K562 treated with DMSO at 1 percent for 4 hours (cell line): Measurements from ENCODE around the gene SLC16A6. TPM values are rescaled to one million over a fixed set of nuclear protein-coding genes. Genes with fewer than 3 reads are reported as not detected.

ENCODE experiments used
- total RNA-seq: library from RNA; unstranded; fragments of 300-600 nt; gene quantifications from 2 replicates; pipeline ENCODE4 v1.2.3, GENCODE V29; 2022; ENCODE audit not compliant: insufficient read depth

SLC16A6 gene
- total RNA-seq: not detected in 2 replicates

GRCh38 chr17:68290955-68291835 lies at the start of gene SLC16A6, which contains the start of gene ARSG:
Gene SLC16A6 (minus strand): TSS chr17:68291127. CDS start chr17:68278320, 12,807 bp downstream.
Gene ARSG (plus strand): TSS chr17:68291495. CDS start chr17:68307494, 15,999 bp downstream.

GRCh38 chr17:68247445-68248198 lies 43.3 kb downstream of the SLC16A6 start, which contains the start of gene AMZ2:
Gene AMZ2 (plus strand): TSS chr17:68248043. CDS start chr17:68250188, 2,145 bp downstream.

Other genes starting within 250 kb of the SLC16A6 start
- gene AMZ2, start 43.1 kb downstream of the SLC16A6 start, total RNA-seq: 26.8 and 29.6 TPM in 2 replicates
- gene ARSG, start 368 bp upstream of the SLC16A6 start, total RNA-seq: 0.12 and 1.0 TPM in 2 replicates
- gene WIPI1, start 166.4 kb upstream of the SLC16A6 start, total RNA-seq: 11.9 and 27.5 TPM in 2 replicates
- 33.6 and 38.7 TPM in 2 replicates for gene PRKAR1A, start 221.3 kb upstream of the SLC16A6 start, total RNA-seq